Measurements from ENCODE around the gene GRB10. TPM values are rescaled to one million over a fixed set of nuclear protein-coding genes. Genes with fewer than 3 reads are reported as not detected.
A peak's percentile ranks its signal among the peaks of the same experiment; 100 is the strongest.
"Not testable (repeated sequence)": the region's sequence is repeated elsewhere in the genome, so short reads cannot be mapped to it uniquely, and the experiment has no call there.

Gene GRB10
- polyA plus RNA-seq, 6 donors from 2014 or later: 0.24 TPM; not detected in 5

GRCh38 chr7:50781381-50782293 is 1.1 kb downstream of the GRB10 start:
- Mint-ChIP-seq H3K4me1 (peaks cover 0 to 8% (median 8%) of the 10 kb centered on the region in 3 donors), H3K27ac (no peak overlapping the region), H3K9me3 (peaks cover 2 to 14% (median 6%) of the 10 kb centered on the region in 7 donors), H3K36me3 (peaks cover under 1% of the 10 kb centered on the region in 2 donors), H3K4me3 (peak overlapping the region in 5 of 8 donors; percentile 33 to 64 (median 37)), H3K27me3 (peaks cover 30 to 50% (median 44%) of the 10 kb centered on the region in 3 donors)
- DNase-seq: no peak
- peak in 1 of 2 donors; percentile 11 for ATAC-seq (ENCODE audit: low read depth in 2 of 2)

GRCh38 chr7:50780436-50780835 is 2.3 kb downstream of the GRB10 start:
- Mint-ChIP-seq H3K4me3 (no peak overlapping the region), H3K27ac (no peak overlapping the region), H3K27me3 (peaks cover 22 to 38% (median 37%) of the 10 kb centered on the region in 3 donors), H3K9me3 (peaks cover 0 to 7% (median 2%) of the 10 kb centered on the region in 7 donors), H3K4me1 (peaks cover 0 to 8% (median 8%) of the 10 kb centered on the region in 3 donors), H3K36me3 (no peaks in the 10 kb centered on the region)
- DNase-seq (no peak), ATAC-seq (ENCODE audit: low read depth in 2 of 2) (no peak)

GRCh38 chr7:50779427-50779826 is 3.3 kb downstream of the GRB10 start:
- Mint-ChIP-seq H3K27ac (no peak overlapping the region), H3K36me3 (no peaks in the 10 kb centered on the region), H3K9me3 (peaks cover 0 to 7% (median 2%) of the 10 kb centered on the region in 7 donors), H3K4me1 (peaks cover 0 to 8% (median 8%) of the 10 kb centered on the region in 3 donors), H3K4me3 (no peak overlapping the region), H3K27me3 (peaks cover 17 to 28% (median 28%) of the 10 kb centered on the region in 3 donors)
- DNase-seq (no peak), ATAC-seq (ENCODE audit: low read depth in 2 of 2) (no peak)

GRCh38 chr7:50778189-50778588 is 4.5 kb downstream of the GRB10 start:
- Mint-ChIP-seq H3K4me1 (peaks cover 0 to 7% (median 4%) of the 10 kb centered on the region in 3 donors), H3K27ac (peak overlapping the region in 1 of 6 donors; percentile 74), H3K9me3 (peaks cover 0 to 5% (median 3%) of the 10 kb centered on the region in 7 donors), H3K4me3 (no peak overlapping the region), H3K27me3 (peaks cover 12 to 18% (median 16%) of the 10 kb centered on the region in 3 donors), H3K36me3 (no peaks in the 10 kb centered on the region)
- DNase-seq (no peak), ATAC-seq (ENCODE audit: low read depth in 2 of 2) (no peak)

GRCh38 chr7:50775836-50776235 is 6.9 kb downstream of the GRB10 start:
- H3K27ac Mint-ChIP-seq: no peak overlapping the region
- peak overlapping the region in 1 of 8 donors; percentile 53 for H3K4me3 Mint-ChIP-seq
- H3K4me1 Mint-ChIP-seq: no peaks in the 10 kb centered on the region
- DNase-seq (no peak), ATAC-seq (ENCODE audit: low read depth in 2 of 2) (no peak)
- H3K36me3 Mint-ChIP-seq: no peaks in the 10 kb centered on the region
- H3K27me3 Mint-ChIP-seq: peaks cover 8 to 13% (median 11%) of the 10 kb centered on the region in 3 donors
- peaks cover 0 to 10% (median 3%) of the 10 kb centered on the region in 7 donors for H3K9me3 Mint-ChIP-seq

- Mint-ChIP-seq H3K4me1 (no peaks in the 10 kb centered on the region), H3K4me3 (no peak overlapping the region), H3K27me3 (peaks cover 2 to 13% (median 11%) of the 10 kb centered on the region in 3 donors), H3K27ac (no peak overlapping the region), H3K9me3 (peaks cover 0 to 10% (median 3%) of the 10 kb centered on the region in 7 donors), H3K36me3 (no peaks in the 10 kb centered on the region)
- ATAC-seq (ENCODE audit: low read depth in 2 of 2) (no peak), DNase-seq (no peak)
These were observed 7.5 kb downstream of the GRB10 start for GRCh38 chr7:50775231-50775630.

- no peaks in the 10 kb centered on the region for H3K4me1 Mint-ChIP-seq
These were observed 8.4 kb downstream of the GRB10 start for GRCh38 chr7:50774319-50774718.

GRCh38 chr7:50773071-50773470 is 9.6 kb downstream of the GRB10 start:
- not testable (repeated sequence) for ATAC-seq (ENCODE audit: low read depth in 2 of 2); H3K4me3 Mint-ChIP-seq; H3K4me1 Mint-ChIP-seq; H3K36me3 Mint-ChIP-seq; DNase-seq; H3K27ac Mint-ChIP-seq
- H3K27me3 Mint-ChIP-seq: peaks cover 0 to 17% (median 13%) of the 10 kb centered on the region in 3 donors
- H3K9me3 Mint-ChIP-seq: peaks cover 0 to 10% (median 3%) of the 10 kb centered on the region in 7 donors

More at GRCh38 chr7:50774319-50774718, 8.4 kb downstream of the GRB10 start:
- Mint-ChIP-seq H3K9me3 (peaks cover 0 to 10% (median 3%) of the 10 kb centered on the region in 7 donors), H3K4me3 (no peak overlapping the region), H3K27ac (no peak overlapping the region), H3K27me3 (peaks cover 0 to 13% (median 12%) of the 10 kb centered on the region in 3 donors), H3K36me3 (no peaks in the 10 kb centered on the region)
- ATAC-seq (ENCODE audit: low read depth in 2 of 2) (no peak), DNase-seq (no peak)

- Mint-ChIP-seq H3K4me3 (no peak overlapping the region), H3K27me3 (peaks cover 0 to 6% (median 6%) of the 10 kb centered on the region in 3 donors), H3K27ac (no peak overlapping the region), H3K9me3 (peaks cover 0 to 10% (median 3%) of the 10 kb centered on the region in 7 donors), H3K36me3 (no peaks in the 10 kb centered on the region), H3K4me1 (peaks cover 0 to 11% (median 9%) of the 10 kb centered on the region in 3 donors)
- no peak for ATAC-seq (ENCODE audit: low read depth in 2 of 2)
- no peak for DNase-seq
These were observed 11.3 kb downstream of the GRB10 start for GRCh38 chr7:50771120-50772002.

- peaks cover 0 to 19% (median 4%) of the 10 kb centered on the region in 7 donors for H3K9me3 Mint-ChIP-seq
- H3K4me3 Mint-ChIP-seq: no peak overlapping the region
- DNase-seq: no peak
- peak in 1 of 2 donors; percentile 25 for ATAC-seq (ENCODE audit: low read depth in 2 of 2)
- H3K4me1 Mint-ChIP-seq: peaks cover 0 to 11% (median 9%) of the 10 kb centered on the region in 3 donors
- H3K27ac Mint-ChIP-seq: peak overlapping the region in 1 of 6 donors; percentile 8
- H3K27me3 Mint-ChIP-seq: peaks cover 0 to 6% (median 0%) of the 10 kb centered on the region in 3 donors
- H3K36me3 Mint-ChIP-seq: no peaks in the 10 kb centered on the region
These were observed 13.9 kb downstream of the GRB10 start for GRCh38 chr7:50768485-50769474.

- no peak overlapping the region for H3K4me3 Mint-ChIP-seq
- peaks cover 0 to 6% (median 0%) of the 10 kb centered on the region in 3 donors for H3K27me3 Mint-ChIP-seq
- H3K27ac Mint-ChIP-seq: no peak overlapping the region
- peaks cover 4 to 16% (median 9%) of the 10 kb centered on the region in 3 donors for H3K4me1 Mint-ChIP-seq
- H3K9me3 Mint-ChIP-seq: peaks cover 0 to 24% (median 0%) of the 10 kb centered on the region in 7 donors
- DNase-seq: no peak
- ATAC-seq (ENCODE audit: low read depth in 2 of 2): no peak
- H3K36me3 Mint-ChIP-seq: no peaks in the 10 kb centered on the region
These were observed 15.9 kb downstream of the GRB10 start for GRCh38 chr7:50766849-50767207.

Data from naive B cell (primary cell).